B cell (primary cell): ENCODE measurements around the gene C2CD3. TPM values are rescaled to one million over a fixed set of nuclear protein-coding genes. Genes with fewer than 3 reads are reported as not detected.
A peak's percentile ranks its signal among the peaks of the same experiment; 100 is the strongest.

Experiments
- ATAC-seq: fragments of 200-7000 bp; cut with Tn5 transposase; one replicate; pipeline ENCODE4 v1.10.0; 2021; ENCODE audit warnings: low read depth, mild to moderate bottlenecking, moderate number of reproducible peaks, moderate library complexity
- CTCF ChIA-PET: fragments of 350-600 bp; sonication (Branson Sonifier 250); formaldehyde crosslinking; loops from one replicate; lab custom pipeline; 2021; ENCODE audit warnings: antibody characterized with exemption, inconsistent platforms; lab: Charles Lee
- POLR2A ChIA-PET: fragments of 350-600 bp; sonication (Branson Sonifier 250); formaldehyde crosslinking; loops from one replicate; lab custom pipeline; 2021; ENCODE audit warnings: antibody characterized with exemption; lab: Charles Lee
- DNase-seq: peaks from one replicate; pipeline ENCODE4 v3.0.0; 2013
- H2AFZ ChIP-seq: 2 replicates; pipeline ENCODE4 v1.6.1; 2012; ENCODE audit warnings: mild to moderate bottlenecking, low read depth, low read length; ENCODE audit not compliant: insufficient read depth, poor library complexity, severe bottlenecking
- H3K27ac ChIP-seq, 2 donors: 1 replicate in 1 of 2; 2 replicates in 1 of 2; pipeline ENCODE4 v1.5.1; 2012 to 2013; ENCODE audit warnings: low read length in 2 of 2, mild to moderate bottlenecking in 2 of 2, moderate library complexity in 1 of 2
- H3K27me3 ChIP-seq, 4 experiments: fragments of 200-600 bp in 1 of 4; sonication (generic) in 1 of 4; replicated peaks in 1 of 4; 1 replicate in 2 of 4; 2 replicates in 2 of 4; pipeline versions ENCODE4 v1.6.1 to v1.7.0; 2013 to 2016; ENCODE audit warnings: low read length in 3 of 4, mild to moderate bottlenecking in 2 of 4, mixed read lengths in 1 of 4, moderate library complexity in 1 of 4; ENCODE audit not compliant: insufficient read depth in 4 of 4, control insufficient read depth in 3 of 4; ENCODE audit errors: control extremely low read depth in 1 of 4
- H3K36me3 ChIP-seq, 2 experiments: replicated peaks in 1 of 2; 1 replicate in 1 of 2; 2 replicates in 1 of 2; pipeline versions ENCODE4 v1.6.1 to v1.7.1; 2013; ENCODE audit warnings: low read length in 1 of 2; ENCODE audit not compliant: insufficient read depth in 2 of 2, control insufficient read depth in 1 of 2; ENCODE audit errors: control extremely low read depth in 1 of 2, extremely low read depth in 1 of 2
- H3K4me1 ChIP-seq, 2 donors: fragments of 200-600 bp in 1 of 2; sonication (generic) in 1 of 2; 1 replicate in 1 of 2; 2 replicates in 1 of 2; pipeline versions ENCODE4 v1.5.1 to v1.6.1; 2013 to 2017; ENCODE audit warnings: low read length in 2 of 2; ENCODE audit not compliant: control insufficient read depth in 2 of 2, insufficient read depth in 2 of 2
- H3K4me2 ChIP-seq: replicated peaks from 2 replicates; pipeline ENCODE3; 2012; ENCODE audit warnings: mild to moderate bottlenecking, low read depth, low read length; ENCODE audit not compliant: poor library complexity, severe bottlenecking
- H3K4me3 ChIP-seq, 5 experiments: fragments of 200-600 bp in 1 of 5; sonication (generic) in 1 of 5; 1 replicate in 3 of 5; 2 replicates in 2 of 5; pipeline versions ENCODE4 v1.5.1 to v1.7.0; 2011 to 2016; ENCODE audit warnings: low read length in 4 of 5, mild to moderate bottlenecking in 4 of 5, low read depth in 2 of 5, control low read depth in 1 of 5, moderate library complexity in 1 of 5; ENCODE audit not compliant: insufficient read depth in 1 of 5; ENCODE audit errors: control extremely low read depth in 1 of 5, extremely low read depth in 1 of 5
- H3K79me2 ChIP-seq: fragments of 200-600 bp; sonication (generic); one replicate; pipeline ENCODE4 v1.6.0; 2016; ENCODE audit warnings: low read length; ENCODE audit not compliant: control insufficient read depth, insufficient read depth
- H3K9ac ChIP-seq: fragments of 200-600 bp; sonication (generic); 2 replicates; pipeline ENCODE4 v1.6.1; 2017; ENCODE audit warnings: mild to moderate bottlenecking, low read length, moderate library complexity
- H3K9me3 ChIP-seq, 3 donors: one replicate each; pipeline versions ENCODE4 v1.6.1 to v1.7.1; 2013; ENCODE audit warnings: low read length in 2 of 3; ENCODE audit not compliant: control insufficient read depth in 2 of 3, insufficient read depth in 1 of 3; ENCODE audit errors: control extremely low read depth in 1 of 3
- H4K20me1 ChIP-seq: 2 replicates; pipeline ENCODE4 v1.6.0; 2012; ENCODE audit warnings: mild to moderate bottlenecking, low read length; ENCODE audit not compliant: insufficient read depth, control insufficient read depth, poor library complexity, severe bottlenecking
- H3K27ac Mint-ChIP-seq: one replicate; pipeline ENCODE4 v1.8.0; 2021; ENCODE audit warnings: mixed read lengths
- H3K27me3 Mint-ChIP-seq: one replicate; pipeline ENCODE4 v1.8.0; 2021; ENCODE audit warnings: mixed read lengths
- H3K4me1 Mint-ChIP-seq: one replicate; pipeline ENCODE4 v1.8.0; 2021; ENCODE audit warnings: mixed read lengths
- H3K4me3 Mint-ChIP-seq: one replicate; pipeline ENCODE4 v1.8.0; 2021; ENCODE audit warnings: mixed read lengths
- H3K9me3 Mint-ChIP-seq: one replicate; pipeline ENCODE4 v1.8.0; 2022; ENCODE audit warnings: mixed read lengths; ENCODE audit not compliant: insufficient read depth
- CTCF ChIP-seq: fragments of 200-600 bp; IDR thresholded peaks from one replicate; pipeline ENCODE4 v1.8.0; 2022; ENCODE audit warnings: antibody characterized with exemption, mild to moderate bottlenecking
- EZH2 ChIP-seq: IDR thresholded peaks from 2 replicates; pipeline ENCODE4 v1.6.1; 2012; ENCODE audit warnings: borderline replicate concordance, low read depth, mild to moderate bottlenecking, moderate library complexity, low read length; ENCODE audit not compliant: insufficient read depth, poor library complexity, severe bottlenecking
- WGBS: methylation state at CpG from one replicate; pipeline ENCODE4 v1.1.5; 2013; ENCODE audit warnings: missing lambda C conversion rate; ENCODE audit not compliant: insufficient coverage; 5-methylcytosine and 5-hydroxymethylcytosine counted together
- intact Hi-C: fragments of 100-400 bp; cut with micrococcal nuclease; formaldehyde crosslinking; loops from one replicate; pipeline ENCODE4 v1.10.0; 2022
- polyA plus RNA-seq: library from polyadenylated mRNA; depleted of rRNA; stranded (reverse); fragments of >200 nt; gene quantifications from 2 replicates; pipeline ENCODE4 v1.2.3, GENCODE V29; 2012
- total RNA-seq, 2 donors: library from RNA; stranded (reverse); fragments of 120-200 nt in 1 of 2; gene quantifications; 1 replicate in 1 of 2; 2 replicates in 1 of 2; pipeline versions ENCODE4 v1.2.3 to v1.2.4, GENCODE V29; 2013 to 2022

Gene C2CD3
- total and polyA plus RNA-seq, 2 donors (not counting 1 experiment from before 2014, with no cell fraction given): 19.8 to 69.0 TPM

- Mint-ChIP-seq H3K4me1 (peaks cover 52% of the 10 kb centered on the region), H3K9me3 (no peaks in the 10 kb centered on the region), H3K27ac (peak overlapping the region; percentile 77), H3K4me3 (no peak overlapping the region), H3K27me3 (no peaks in the 10 kb centered on the region)
- WGBS: 98% methylated on average over 28 of the region's 29 CpGs
- Histone ChIP-seq H3K27me3 (no peaks in the 10 kb centered on the region), H2AFZ (no peak overlapping the region), H3K9me3 (no peaks in the 10 kb centered on the region), H3K79me2 (no peaks in the 10 kb centered on the region), H3K36me3 (peaks cover 0 to 14% of the 10 kb centered on the region in 2 experiments), H4K20me1 (no peaks in the 10 kb centered on the region), H3K27ac (peak overlapping the region in 1 of 2 donors; percentile 20), H3K4me1 (peaks cover 34 to 38% of the 10 kb centered on the region in 2 donors), H3K9ac (no peak overlapping the region), H3K4me2 (peak overlapping the region; percentile 39), H3K4me3 (no peak overlapping the region)
- intact Hi-C loops: no loop called here
- TF ChIP-seq EZH2 (no peak), CTCF (no peak)
- ChIA-PET CTCF (interaction anchor here (0.7 to 2.2 kb wide), 9 partner anchors 8 to 41 kb away, joined by 3 to 11 read pairs (median 4); no protein-coding TSS in a partner anchor), POLR2A (interaction anchor here (0.8 to 2.5 kb wide), 5 partner anchors 8 to 38 kb away, joined by 3 to 21 read pairs (median 4); partner anchors contain the start of gene UCP2)
- no peak for DNase-seq
- no peak for ATAC-seq
Observed at GRCh38 chr11:74005721-74006517, 164.9 kb downstream of the C2CD3 start.
